GM21367 (cell line): Measurements from ENCODE around the gene B3GALT5.

Experiments used
- ATAC-seq: cut with Tn5 transposase; IDR thresholded peaks from one replicate; pipeline ENCODE4 v1.9.1; 2021; ENCODE audit not compliant: unreplicated experiment

Gene B3GALT5

DNA sequence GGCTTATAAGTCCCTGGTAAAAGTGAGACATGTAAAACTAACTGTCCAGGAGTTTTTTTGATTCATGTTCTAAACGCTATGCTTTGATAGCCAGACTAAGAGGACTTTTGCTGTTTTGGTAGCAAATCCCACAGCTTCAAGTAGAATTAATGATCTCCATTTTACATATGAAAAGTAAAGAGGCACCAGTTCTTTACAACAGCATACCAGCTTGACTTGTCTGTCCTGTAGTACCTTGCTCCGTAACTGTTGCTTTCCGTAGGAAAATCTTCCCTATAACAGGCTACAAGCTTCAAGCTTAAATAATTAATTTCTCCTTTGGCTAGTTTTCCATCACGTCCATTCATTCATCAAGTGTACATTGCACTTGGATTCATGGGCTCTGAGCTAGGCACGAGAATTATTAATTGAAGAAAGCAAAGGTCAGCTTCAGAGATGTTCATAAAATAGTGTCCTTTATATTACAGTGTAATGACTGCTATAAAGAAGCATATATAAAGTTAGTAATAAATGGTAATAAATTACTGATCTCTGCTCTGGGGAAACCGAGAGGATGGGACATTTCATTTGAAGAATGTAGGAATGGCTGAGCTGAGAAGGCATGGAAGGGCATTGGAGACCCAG is 29.2 kb downstream of the B3GALT5 start:
- no peak for ATAC-seq

DNA sequence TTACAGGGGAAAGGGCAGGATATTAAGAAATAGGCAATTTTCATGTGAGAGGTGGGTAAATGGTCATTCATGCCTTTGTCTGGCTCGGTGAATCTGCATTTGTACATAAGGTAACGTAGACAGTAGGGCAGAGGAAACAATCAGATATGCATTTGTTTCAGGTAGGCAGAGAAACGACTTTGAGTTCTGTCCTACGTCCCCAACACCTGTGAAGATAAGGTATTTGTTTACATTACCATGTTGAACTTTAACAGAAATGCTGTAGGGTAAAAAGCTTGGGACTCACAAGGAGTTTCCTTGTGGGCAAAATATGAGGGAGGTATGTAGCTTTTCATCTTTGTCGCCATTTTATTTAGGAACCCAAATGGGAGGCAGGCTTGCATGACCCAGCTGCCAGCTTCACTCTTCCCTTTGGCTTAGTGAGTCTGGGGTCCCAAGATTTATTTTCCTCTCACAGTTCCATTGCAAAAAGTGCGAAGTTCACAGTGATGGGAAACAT is 31.4 kb downstream of the B3GALT5 start:
- ATAC-seq, result no peak

- ATAC-seq, result no peak
Measured at GRCh38 chr21:39645331-39645730, 32.6 kb downstream of the B3GALT5 start.

GRCh38 chr21:39647476-39647875 is 34.7 kb downstream of the B3GALT5 start:
- ATAC-seq, result no peak

- no peak for ATAC-seq
Measured at GRCh38 chr21:39648879-39649278, 36.1 kb downstream of the B3GALT5 start.

DNA sequence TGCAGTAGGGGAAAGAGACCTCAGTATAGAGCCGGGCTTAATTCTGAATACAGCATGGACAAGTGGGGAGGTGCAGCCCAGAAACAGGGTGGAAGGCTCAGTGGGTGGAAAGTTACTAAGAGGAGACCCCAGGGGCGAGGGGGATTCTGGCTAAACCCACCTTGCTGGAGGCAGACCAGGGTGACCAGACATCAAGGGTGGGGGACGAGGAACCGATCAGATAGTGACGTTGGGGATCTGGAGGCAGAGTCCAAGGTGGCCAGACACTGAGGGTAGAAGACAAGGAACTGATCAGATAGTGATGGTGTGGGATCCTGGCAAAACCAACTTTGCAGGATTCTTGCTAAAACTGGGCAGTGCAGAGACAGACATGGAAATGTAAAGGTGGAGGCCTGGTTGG is 36.8 kb downstream of the B3GALT5 start:
- no peak for ATAC-seq

DNA sequence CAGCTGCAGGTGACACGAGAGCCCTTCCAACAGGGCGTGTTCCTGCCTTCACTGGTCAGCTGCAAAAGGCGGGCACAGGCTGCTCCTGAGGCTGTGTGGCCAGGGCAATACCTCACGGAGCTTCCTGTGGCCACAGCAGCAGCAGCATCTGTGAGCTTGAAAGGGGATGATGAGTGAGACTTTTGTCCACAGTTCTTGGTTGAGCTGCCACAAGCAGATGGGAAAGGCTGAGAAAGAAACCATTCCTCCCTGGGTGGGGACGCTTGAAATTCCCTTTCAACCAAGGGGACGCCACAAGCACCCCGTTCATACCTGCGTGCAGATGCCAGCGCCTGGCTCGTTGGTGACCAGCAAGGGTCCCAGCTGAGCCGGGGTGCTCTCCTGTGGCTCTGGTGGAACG is 37.6 kb downstream of the B3GALT5 start:
- ATAC-seq, result no peak

GRCh38 chr21:39650801-39651200 is 38.1 kb downstream of the B3GALT5 start:
- no peak for ATAC-seq

- ATAC-seq, result no peak
Measured at GRCh38 chr21:39651206-39651605, 38.5 kb downstream of the B3GALT5 start.

DNA sequence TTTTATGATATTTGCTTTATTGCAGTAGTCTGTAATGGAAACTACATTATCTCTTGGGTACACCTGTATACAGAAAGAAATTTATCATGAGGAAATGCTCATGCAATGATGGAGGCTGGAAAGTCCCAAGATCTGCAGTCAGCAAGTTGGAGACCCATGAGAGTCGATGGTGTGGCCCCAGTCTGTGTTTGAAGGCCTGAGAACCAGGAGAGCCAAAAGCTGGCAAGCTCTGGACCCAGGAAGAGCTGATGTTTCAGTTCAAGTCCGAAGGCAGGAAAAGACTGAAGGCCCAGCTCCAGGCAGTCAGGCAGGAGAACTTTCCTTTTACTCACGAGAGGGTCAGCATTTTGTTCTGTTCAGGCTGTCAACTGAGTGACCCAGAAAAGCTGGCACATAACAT is 42.2 kb downstream of the B3GALT5 start:
- no peak for ATAC-seq

- ATAC-seq, result no peak
Measured at GRCh38 chr21:39655589-39655988, 42.8 kb downstream of the B3GALT5 start.

GRCh38 chr21:39656209-39656608 is 43.5 kb downstream of the B3GALT5 start:
- no peak for ATAC-seq

DNA sequence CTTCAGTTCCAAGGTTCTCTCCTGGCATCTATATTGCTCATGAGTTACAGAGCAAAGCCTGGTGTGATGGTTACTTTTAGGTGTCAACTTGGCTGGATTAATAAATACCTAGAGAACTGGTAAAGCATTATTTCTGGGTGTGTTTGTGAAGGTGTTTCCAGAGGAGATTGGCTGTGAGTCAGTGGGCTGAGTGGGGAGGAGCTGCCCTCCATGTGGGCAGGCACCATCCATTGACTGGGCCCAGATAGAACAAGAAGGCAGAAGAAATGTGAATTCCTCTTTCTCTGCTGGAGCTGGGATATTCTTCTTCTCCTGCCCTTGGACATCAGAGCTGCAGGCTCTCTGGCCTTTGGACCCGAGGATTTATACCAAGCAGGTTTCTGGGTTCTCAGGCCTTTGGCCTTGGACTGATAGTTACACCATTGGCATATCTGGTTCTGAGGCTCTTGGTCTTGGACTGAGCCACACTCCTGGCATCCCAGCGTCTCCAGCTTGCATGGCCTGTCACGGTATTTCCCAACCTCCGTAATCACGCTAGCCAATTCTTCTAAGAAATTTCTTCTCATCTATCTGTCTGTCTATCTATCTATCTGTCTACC is 44.5 kb downstream of the B3GALT5 start:
- ATAC-seq, result no peak

DNA sequence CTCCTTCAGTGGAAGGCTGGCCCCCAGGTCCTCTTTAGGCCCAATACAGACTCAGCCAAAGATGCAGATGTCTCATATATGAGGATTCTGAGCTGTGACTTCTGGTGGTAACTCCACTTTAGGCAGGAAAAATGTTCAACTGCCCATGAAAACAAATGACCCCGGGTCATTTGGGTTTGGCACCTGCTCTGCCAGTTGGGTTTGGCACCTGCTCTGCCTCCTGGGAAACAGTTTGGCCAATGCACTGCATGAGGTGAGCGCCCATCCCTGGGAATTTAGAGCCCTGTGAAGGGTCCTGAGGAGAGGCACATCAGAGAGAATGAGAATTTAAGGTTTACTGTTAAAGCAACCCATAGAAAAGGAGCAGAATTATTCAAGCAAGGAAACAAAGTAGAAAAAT is 45.3 kb downstream of the B3GALT5 start:
- ATAC-seq, result no peak

DNA sequence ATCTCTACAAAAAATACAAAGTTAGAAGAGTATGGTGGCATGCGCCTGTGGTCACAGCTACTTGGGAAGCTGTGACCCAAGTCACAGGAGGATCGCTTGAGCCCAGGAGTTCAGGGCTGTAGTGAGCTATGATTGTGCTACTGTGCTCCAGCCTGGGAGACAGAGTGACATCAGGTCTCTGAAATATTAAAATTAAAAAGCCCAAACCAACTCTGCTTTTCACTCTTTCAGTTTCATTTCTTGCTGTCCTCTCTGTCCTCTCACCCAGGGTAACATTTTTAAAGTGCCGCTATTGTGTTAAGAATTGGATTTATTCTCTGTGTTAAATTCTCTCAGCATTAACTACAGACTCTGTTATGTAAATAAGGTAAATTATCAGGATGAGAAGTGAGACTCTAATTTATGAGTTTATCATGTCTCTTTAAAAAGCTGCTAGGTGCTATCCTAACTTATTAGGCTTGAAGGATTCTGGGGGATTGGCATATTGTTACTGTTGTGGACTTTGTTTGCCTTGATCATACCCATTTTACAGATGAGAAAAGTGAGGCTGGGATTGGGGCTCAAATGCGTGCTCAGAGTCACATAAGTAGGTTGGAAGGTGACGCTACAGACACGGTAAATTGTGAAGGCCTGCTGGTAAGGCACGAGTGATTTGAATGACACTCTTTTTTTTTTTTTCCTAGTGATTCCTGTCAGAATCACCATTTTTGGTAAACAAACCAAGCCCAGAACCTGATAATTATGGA is 46.5 kb downstream of the B3GALT5 start:
- no peak for ATAC-seq

GRCh38 chr21:39660191-39660980 is 47.6 kb downstream of the B3GALT5 start:
- no peak for ATAC-seq

GRCh38 chr21:39661121-39661520 is 48.4 kb downstream of the B3GALT5 start:
- no peak for ATAC-seq

DNA sequence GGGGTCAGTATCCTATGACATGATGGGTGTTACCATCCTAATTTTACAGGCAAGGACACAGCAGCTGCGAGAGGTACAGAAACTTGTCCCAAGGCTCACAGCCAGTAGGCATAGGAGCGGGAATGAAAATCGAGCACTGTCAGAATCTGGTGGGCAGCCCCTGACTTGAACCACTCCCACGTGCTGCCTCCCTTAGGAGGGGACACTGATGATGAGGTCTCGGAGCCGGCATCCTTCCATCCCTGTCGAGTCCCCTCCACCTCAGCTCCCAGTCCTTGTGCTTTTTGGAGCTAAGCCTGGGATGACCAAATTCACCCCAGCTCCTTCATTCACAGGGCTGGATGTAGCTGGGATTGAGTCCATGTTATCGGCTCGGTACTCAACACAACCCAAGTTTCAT is 49.0 kb downstream of the B3GALT5 start:
- ATAC-seq, result no peak

DNA sequence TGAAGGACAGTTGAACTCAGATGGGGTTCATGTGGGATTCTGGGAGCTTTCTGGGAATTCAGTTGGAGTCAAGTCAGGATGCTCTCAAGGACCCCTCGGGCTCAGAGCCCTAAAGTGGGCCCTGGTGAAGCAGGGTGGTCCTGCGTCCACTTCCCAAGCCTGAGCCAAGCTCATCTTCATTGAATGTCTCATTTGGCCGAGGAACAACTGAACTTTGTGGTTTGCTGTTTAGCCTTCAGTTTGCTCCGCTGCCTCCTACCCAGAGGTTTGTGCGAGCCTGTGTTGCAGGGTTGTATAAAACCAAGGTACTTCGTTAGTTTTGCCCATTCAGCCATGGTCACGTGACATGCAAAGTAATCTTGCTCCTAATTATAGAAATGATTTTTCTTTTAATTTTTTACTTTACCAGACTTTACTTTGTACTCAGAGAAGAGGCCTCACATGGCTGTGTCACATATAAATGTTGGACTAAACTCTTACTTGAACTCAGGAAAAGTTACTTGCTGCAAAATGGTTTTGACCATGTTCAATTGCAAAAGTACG is 49.7 kb downstream of the B3GALT5 start:
- no peak for ATAC-seq

- ATAC-seq, result no peak
Measured at GRCh38 chr21:39663066-39663465, 50.3 kb downstream of the B3GALT5 start.
